ENCODE data around the gene LRMDA.
A peak's percentile ranks its signal among the peaks of the same experiment; 100 is the strongest.

The LRMDA gene

GRCh38 chr10:75959912-75960311 is 528.5 kb downstream of the LRMDA start:
- no CpG with 5 or more reads among the region's 1 CpG for WGBS (ENCODE audit: insufficient coverage, insufficient read length)
- Histone ChIP-seq H3K4me1 (ENCODE audit: control insufficient read depth, insufficient read depth, low read length) (no peaks in the 10 kb centered on the region), H3K4me3 (ENCODE audit: low read length) (no peak overlapping the region), H3K36me3 (ENCODE audit: control insufficient read depth, insufficient read depth, low read length) (no peaks in the 10 kb centered on the region), H3K9me3 (ENCODE audit: control insufficient read depth, insufficient read depth, low read length) (no peaks in the 10 kb centered on the region), H3K27me3 (ENCODE audit: control insufficient read depth, insufficient read depth, low read length) (no peaks in the 10 kb centered on the region), H3K27ac (ENCODE audit: low read length) (no peak overlapping the region)
- no peak for DNase-seq (ENCODE audit: low read depth, low spot score)

- Histone ChIP-seq H3K4me3 (ENCODE audit: low read length) (no peak overlapping the region), H3K36me3 (ENCODE audit: control insufficient read depth, insufficient read depth, low read length) (no peaks in the 10 kb centered on the region), H3K27ac (ENCODE audit: low read length) (no peak overlapping the region), H3K4me1 (ENCODE audit: control insufficient read depth, insufficient read depth, low read length) (peaks cover 2% of the 10 kb centered on the region; the same call in 1 of the 2 replicates), H3K9me3 (ENCODE audit: control insufficient read depth, insufficient read depth, low read length) (no peaks in the 10 kb centered on the region), H3K27me3 (ENCODE audit: control insufficient read depth, insufficient read depth, low read length) (no peaks in the 10 kb centered on the region)
- DNase-seq (ENCODE audit: low read depth, low spot score): no peak
- WGBS (ENCODE audit: insufficient coverage, insufficient read length): no CpG with 5 or more reads among the region's 5 CpGs
Measured at GRCh38 chr10:75962395-75963061, 531.1 kb downstream of the LRMDA start.

GRCh38 chr10:75967491-75967890 is 536.1 kb downstream of the LRMDA start:
- H3K4me3 ChIP-seq (ENCODE audit: low read length): no peak overlapping the region
- no CpG with 5 or more reads among the region's 7 CpGs for WGBS (ENCODE audit: insufficient coverage, insufficient read length)
- peaks cover 4% of the 10 kb centered on the region for H3K4me1 ChIP-seq (ENCODE audit: control insufficient read depth, insufficient read depth, low read length)
- no peaks in the 10 kb centered on the region for H3K27me3 ChIP-seq (ENCODE audit: control insufficient read depth, insufficient read depth, low read length)
- peak; percentile 20 for DNase-seq (ENCODE audit: low read depth, low spot score)
- no peaks in the 10 kb centered on the region for H3K36me3 ChIP-seq (ENCODE audit: control insufficient read depth, insufficient read depth, low read length)
- H3K27ac ChIP-seq (ENCODE audit: low read length): no peak overlapping the region
- H3K9me3 ChIP-seq (ENCODE audit: control insufficient read depth, insufficient read depth, low read length): no peaks in the 10 kb centered on the region

GRCh38 chr10:75969031-75969430 is 537.6 kb downstream of the LRMDA start:
- no peaks in the 10 kb centered on the region for H3K36me3 ChIP-seq (ENCODE audit: control insufficient read depth, insufficient read depth, low read length)
- H3K27me3 ChIP-seq (ENCODE audit: control insufficient read depth, insufficient read depth, low read length): no peaks in the 10 kb centered on the region
- WGBS (ENCODE audit: insufficient coverage, insufficient read length): no CpG with 5 or more reads among the region's 2 CpGs
- peaks cover 4% of the 10 kb centered on the region for H3K4me1 ChIP-seq (ENCODE audit: control insufficient read depth, insufficient read depth, low read length)
- H3K9me3 ChIP-seq (ENCODE audit: control insufficient read depth, insufficient read depth, low read length): no peaks in the 10 kb centered on the region
- H3K4me3 ChIP-seq (ENCODE audit: low read length): no peak overlapping the region
- no peak for DNase-seq (ENCODE audit: low read depth, low spot score)
- H3K27ac ChIP-seq (ENCODE audit: low read length): no peak overlapping the region

GRCh38 chr10:75971402-75972211 is 540.2 kb downstream of the LRMDA start:
- Histone ChIP-seq H3K9me3 (ENCODE audit: control insufficient read depth, insufficient read depth, low read length) (no peaks in the 10 kb centered on the region), H3K4me3 (ENCODE audit: low read length) (no peak overlapping the region), H3K4me1 (ENCODE audit: control insufficient read depth, insufficient read depth, low read length) (peaks cover 4% of the 10 kb centered on the region), H3K27ac (ENCODE audit: low read length) (no peak overlapping the region), H3K27me3 (ENCODE audit: control insufficient read depth, insufficient read depth, low read length) (no peaks in the 10 kb centered on the region), H3K36me3 (ENCODE audit: control insufficient read depth, insufficient read depth, low read length) (no peaks in the 10 kb centered on the region)
- DNase-seq (ENCODE audit: low read depth, low spot score): no peak
- WGBS (ENCODE audit: insufficient coverage, insufficient read length): no CpG with 5 or more reads among the region's 4 CpGs

GRCh38 chr10:75972491-75973276 is 541.3 kb downstream of the LRMDA start:
- Histone ChIP-seq H3K27ac (ENCODE audit: low read length) (no peak overlapping the region), H3K27me3 (ENCODE audit: control insufficient read depth, insufficient read depth, low read length) (no peaks in the 10 kb centered on the region), H3K4me3 (ENCODE audit: low read length) (no peak overlapping the region), H3K36me3 (ENCODE audit: control insufficient read depth, insufficient read depth, low read length) (no peaks in the 10 kb centered on the region), H3K4me1 (ENCODE audit: control insufficient read depth, insufficient read depth, low read length) (peaks cover 1% of the 10 kb centered on the region; the same call in 1 of the 2 replicates), H3K9me3 (ENCODE audit: control insufficient read depth, insufficient read depth, low read length) (no peaks in the 10 kb centered on the region)
- WGBS (ENCODE audit: insufficient coverage, insufficient read length): no CpG with 5 or more reads among the region's 6 CpGs
- DNase-seq (ENCODE audit: low read depth, low spot score): no peak

- Histone ChIP-seq H3K4me1 (ENCODE audit: control insufficient read depth, insufficient read depth, low read length) (no peaks in the 10 kb centered on the region), H3K27ac (ENCODE audit: low read length) (no peak overlapping the region), H3K4me3 (ENCODE audit: low read length) (no peak overlapping the region), H3K36me3 (ENCODE audit: control insufficient read depth, insufficient read depth, low read length) (no peaks in the 10 kb centered on the region), H3K9me3 (ENCODE audit: control insufficient read depth, insufficient read depth, low read length) (no peaks in the 10 kb centered on the region), H3K27me3 (ENCODE audit: control insufficient read depth, insufficient read depth, low read length) (no peaks in the 10 kb centered on the region)
- DNase-seq (ENCODE audit: low read depth, low spot score): no peak
Measured at GRCh38 chr10:75974080-75974479, 542.7 kb downstream of the LRMDA start.

GRCh38 chr10:75976681-75977080 is 545.3 kb downstream of the LRMDA start:
- no peaks in the 10 kb centered on the region for H3K36me3 ChIP-seq (ENCODE audit: control insufficient read depth, insufficient read depth, low read length)
- no peak overlapping the region for H3K4me3 ChIP-seq (ENCODE audit: low read length)
- H3K9me3 ChIP-seq (ENCODE audit: control insufficient read depth, insufficient read depth, low read length): no peaks in the 10 kb centered on the region
- H3K4me1 ChIP-seq (ENCODE audit: control insufficient read depth, insufficient read depth, low read length): no peaks in the 10 kb centered on the region
- no peak overlapping the region for H3K27ac ChIP-seq (ENCODE audit: low read length)
- H3K27me3 ChIP-seq (ENCODE audit: control insufficient read depth, insufficient read depth, low read length): no peaks in the 10 kb centered on the region
- no peak for DNase-seq (ENCODE audit: low read depth, low spot score)
- no CpG with 5 or more reads among the region's 3 CpGs for WGBS (ENCODE audit: insufficient coverage, insufficient read length)

- no peak for DNase-seq (ENCODE audit: low read depth, low spot score)
- no peak overlapping the region for H3K27ac ChIP-seq (ENCODE audit: low read length)
- H3K36me3 ChIP-seq (ENCODE audit: control insufficient read depth, insufficient read depth, low read length): no peaks in the 10 kb centered on the region
- H3K27me3 ChIP-seq (ENCODE audit: control insufficient read depth, insufficient read depth, low read length): no peaks in the 10 kb centered on the region
- WGBS (ENCODE audit: insufficient coverage, insufficient read length): no CpG with 5 or more reads among the region's 4 CpGs
- H3K4me1 ChIP-seq (ENCODE audit: control insufficient read depth, insufficient read depth, low read length): no peaks in the 10 kb centered on the region
- H3K4me3 ChIP-seq (ENCODE audit: low read length): no peak overlapping the region
- no peaks in the 10 kb centered on the region for H3K9me3 ChIP-seq (ENCODE audit: control insufficient read depth, insufficient read depth, low read length)
Measured at GRCh38 chr10:75977139-75977538, 545.7 kb downstream of the LRMDA start.

- H3K27me3 ChIP-seq (ENCODE audit: control insufficient read depth, insufficient read depth, low read length): no peaks in the 10 kb centered on the region
- H3K4me1 ChIP-seq (ENCODE audit: control insufficient read depth, insufficient read depth, low read length): no peaks in the 10 kb centered on the region
- no peak for DNase-seq (ENCODE audit: low read depth, low spot score)
- WGBS (ENCODE audit: insufficient coverage, insufficient read length): no CpG with 5 or more reads among the region's 4 CpGs
- no peaks in the 10 kb centered on the region for H3K36me3 ChIP-seq (ENCODE audit: control insufficient read depth, insufficient read depth, low read length)
- no peaks in the 10 kb centered on the region for H3K9me3 ChIP-seq (ENCODE audit: control insufficient read depth, insufficient read depth, low read length)
- no peak overlapping the region for H3K4me3 ChIP-seq (ENCODE audit: low read length)
- H3K27ac ChIP-seq (ENCODE audit: low read length): no peak overlapping the region
Measured at GRCh38 chr10:75978213-75978612, 546.8 kb downstream of the LRMDA start.

Measured in iPS DF 6.9 (cell line).